Panc1 (cell line): Measurements from ENCODE around the gene MEAF6.
"Not testable (repeated sequence)": the region's sequence is repeated elsewhere in the genome, so short reads cannot be mapped to it uniquely, and the experiment has no call there.

Experiments
- CTCF ChIP-seq: fragments of 450-650 bp; IDR thresholded peaks from 2 replicates; pipeline ENCODE4 v1.5.1; 2017; ENCODE audit warnings: mild to moderate bottlenecking
- POLR2AphosphoS5 ChIP-seq: IDR thresholded peaks from 2 replicates; pipeline ENCODE4 v1.6.1; 2012; ENCODE audit warnings: mild to moderate bottlenecking, low read depth, low read length, moderate library complexity
- SIN3A ChIP-seq: IDR thresholded peaks from 2 replicates; pipeline ENCODE4 v1.6.1; 2012; ENCODE audit warnings: low read depth, mild to moderate bottlenecking, low read length, moderate library complexity, borderline replicate concordance; ENCODE audit not compliant: insufficient read depth
- TCF7L2 ChIP-seq: IDR thresholded peaks from 2 replicates; pipeline ENCODE4 v1.6.1; 2011; ENCODE audit warnings: mild to moderate bottlenecking, low read depth, low read length, inconsistent platforms
- TF ChIP-seq, protein P1 (sequence below), 2 experiments: IDR thresholded peaks; 2 replicates each; pipeline ENCODE4 v1.6.1; 2011 to 2012; ENCODE audit warnings: low read depth in 2 of 2, control low read depth in 1 of 2, low read length in 1 of 2, mild to moderate bottlenecking in 1 of 2, moderate library complexity in 1 of 2; ENCODE audit not compliant: insufficient read depth in 1 of 2

GRCh38 chr1:37502791-37503190 lies 11.8 kb downstream of the MEAF6 start:
- not testable (repeated sequence) for TF ChIP-seq CTCF, SIN3A, POLR2AphosphoS5, TCF7L2
- TF ChIP-seq, protein P1, sequence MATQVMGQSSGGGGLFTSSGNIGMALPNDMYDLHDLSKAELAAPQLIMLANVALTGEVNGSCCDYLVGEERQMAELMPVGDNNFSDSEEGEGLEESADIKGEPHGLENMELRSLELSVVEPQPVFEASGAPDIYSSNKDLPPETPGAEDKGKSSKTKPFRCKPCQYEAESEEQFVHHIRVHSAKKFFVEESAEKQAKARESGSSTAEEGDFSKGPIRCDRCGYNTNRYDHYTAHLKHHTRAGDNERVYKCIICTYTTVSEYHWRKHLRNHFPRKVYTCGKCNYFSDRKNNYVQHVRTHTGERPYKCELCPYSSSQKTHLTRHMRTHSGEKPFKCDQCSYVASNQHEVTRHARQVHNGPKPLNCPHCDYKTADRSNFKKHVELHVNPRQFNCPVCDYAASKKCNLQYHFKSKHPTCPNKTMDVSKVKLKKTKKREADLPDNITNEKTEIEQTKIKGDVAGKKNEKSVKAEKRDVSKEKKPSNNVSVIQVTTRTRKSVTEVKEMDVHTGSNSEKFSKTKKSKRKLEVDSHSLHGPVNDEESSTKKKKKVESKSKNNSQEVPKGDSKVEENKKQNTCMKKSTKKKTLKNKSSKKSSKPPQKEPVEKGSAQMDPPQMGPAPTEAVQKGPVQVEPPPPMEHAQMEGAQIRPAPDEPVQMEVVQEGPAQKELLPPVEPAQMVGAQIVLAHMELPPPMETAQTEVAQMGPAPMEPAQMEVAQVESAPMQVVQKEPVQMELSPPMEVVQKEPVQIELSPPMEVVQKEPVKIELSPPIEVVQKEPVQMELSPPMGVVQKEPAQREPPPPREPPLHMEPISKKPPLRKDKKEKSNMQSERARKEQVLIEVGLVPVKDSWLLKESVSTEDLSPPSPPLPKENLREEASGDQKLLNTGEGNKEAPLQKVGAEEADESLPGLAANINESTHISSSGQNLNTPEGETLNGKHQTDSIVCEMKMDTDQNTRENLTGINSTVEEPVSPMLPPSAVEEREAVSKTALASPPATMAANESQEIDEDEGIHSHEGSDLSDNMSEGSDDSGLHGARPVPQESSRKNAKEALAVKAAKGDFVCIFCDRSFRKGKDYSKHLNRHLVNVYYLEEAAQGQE (IDR thresholded peaks at IDR 0.05; ENCODE audit: insufficient read depth in 1 of 2, low read depth in 2 of 2, low read length in 1 of 2) = not testable (repeated sequence)
